ENCODE data around the gene WDR54.

WDR54 gene

DNA sequence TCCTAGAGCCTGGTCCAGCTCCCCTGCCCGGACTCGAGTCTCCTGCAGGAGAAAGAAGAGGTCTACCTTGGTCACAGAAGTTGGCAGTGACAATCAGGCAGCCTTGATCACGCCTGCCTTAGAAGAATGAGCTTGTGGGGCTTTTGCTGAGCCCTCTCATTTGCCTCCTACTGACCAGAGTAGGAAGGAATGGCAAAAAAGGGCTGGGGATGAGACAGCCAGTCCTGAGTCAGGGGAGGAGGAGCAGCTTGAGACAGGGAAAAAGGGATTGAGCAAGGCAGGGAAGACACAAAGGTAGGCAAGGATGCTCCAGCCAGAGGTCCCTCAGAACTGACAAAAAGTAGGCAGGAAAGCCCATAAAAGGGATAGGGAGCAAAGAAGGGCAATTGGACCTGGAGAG, 6.0 kb downstream of the WDR54 start:
- in situ Hi-C loops (cut with MboI; ENCODE audit: low sequenced_read_pairs): no loop called here
- Histone ChIP-seq H3K36me3 (replicated peaks) (peaks cover 31% of the 10 kb centered on the region), H3K9me3 (no peaks in the 10 kb centered on the region), H3K4me3 (no peak overlapping the region), H3K27me3 (ENCODE audit: low read depth) (no peaks in the 10 kb centered on the region), H3K4me1 (no peaks in the 10 kb centered on the region)
- no peak for DNase-seq (ENCODE audit: low spot score in 2 of 2)

- Histone ChIP-seq H3K4me1 (no peaks in the 10 kb centered on the region), H3K36me3 (replicated peaks) (peaks cover 31% of the 10 kb centered on the region), H3K9me3 (no peaks in the 10 kb centered on the region), H3K27me3 (ENCODE audit: low read depth) (no peaks in the 10 kb centered on the region), H3K4me3 (no peak overlapping the region)
- no peak for DNase-seq (ENCODE audit: low spot score in 2 of 2)
- in situ Hi-C loops (cut with MboI; ENCODE audit: low sequenced_read_pairs): no loop called here
Observed at GRCh38 chr2:74428675-74429074, 7.1 kb downstream of the WDR54 start.

GRCh38 chr2:74429487-74430451, 8.2 kb downstream of the WDR54 start:
- H3K9me3 ChIP-seq: no peaks in the 10 kb centered on the region
- DNase-seq (ENCODE audit: low spot score in 2 of 2): no peak
- H3K4me1 ChIP-seq: no peaks in the 10 kb centered on the region
- H3K36me3 ChIP-seq (replicated peaks): peaks cover 31% of the 10 kb centered on the region
- no peak overlapping the region for H3K4me3 ChIP-seq
- in situ Hi-C loops (cut with MboI; ENCODE audit: low sequenced_read_pairs): no loop called here
- H3K27me3 ChIP-seq (ENCODE audit: low read depth): no peaks in the 10 kb centered on the region

DNA sequence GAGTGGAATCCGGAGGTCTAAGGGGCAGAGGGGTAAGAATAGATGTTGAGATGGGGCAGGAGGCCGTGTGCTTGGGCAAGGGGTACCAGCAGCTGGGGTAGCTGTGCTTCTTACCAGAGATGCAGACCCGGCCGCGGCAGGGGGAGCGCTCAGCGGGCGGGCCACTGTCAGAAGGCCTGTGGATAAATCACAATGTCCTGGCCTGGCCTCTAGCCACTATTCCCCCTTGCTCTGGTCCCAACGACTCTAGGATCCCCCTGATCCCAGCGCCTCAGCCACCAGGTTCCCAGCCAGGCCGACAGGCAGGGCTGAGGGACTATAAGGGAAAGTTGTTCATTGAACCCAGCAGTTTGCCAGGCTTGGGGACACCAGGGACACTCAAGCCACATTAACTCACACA, 9.0 kb downstream of the WDR54 start:
- Histone ChIP-seq H3K36me3 (replicated peaks) (peaks cover 24% of the 10 kb centered on the region), H3K27me3 (ENCODE audit: low read depth) (no peaks in the 10 kb centered on the region), H3K4me1 (no peaks in the 10 kb centered on the region), H3K4me3 (no peak overlapping the region), H3K9me3 (no peaks in the 10 kb centered on the region)
- no peak for DNase-seq (ENCODE audit: low spot score in 2 of 2)
- in situ Hi-C loops (cut with MboI; ENCODE audit: low sequenced_read_pairs): no loop called here

GRCh38 chr2:74436111-74436805, 14.7 kb downstream of the WDR54 start:
- in situ Hi-C loops (cut with MboI; ENCODE audit: low sequenced_read_pairs): no loop called here
- peaks cover 19% of the 10 kb centered on the region for H3K4me1 ChIP-seq
- H3K4me3 ChIP-seq: no peak overlapping the region
- no peaks in the 10 kb centered on the region; the same call in none of the 2 replicates for H3K36me3 ChIP-seq (replicated peaks)
- no peak for DNase-seq (ENCODE audit: low spot score in 2 of 2)
- no peaks in the 10 kb centered on the region for H3K9me3 ChIP-seq
- no peaks in the 10 kb centered on the region for H3K27me3 ChIP-seq (ENCODE audit: low read depth)

DNA sequence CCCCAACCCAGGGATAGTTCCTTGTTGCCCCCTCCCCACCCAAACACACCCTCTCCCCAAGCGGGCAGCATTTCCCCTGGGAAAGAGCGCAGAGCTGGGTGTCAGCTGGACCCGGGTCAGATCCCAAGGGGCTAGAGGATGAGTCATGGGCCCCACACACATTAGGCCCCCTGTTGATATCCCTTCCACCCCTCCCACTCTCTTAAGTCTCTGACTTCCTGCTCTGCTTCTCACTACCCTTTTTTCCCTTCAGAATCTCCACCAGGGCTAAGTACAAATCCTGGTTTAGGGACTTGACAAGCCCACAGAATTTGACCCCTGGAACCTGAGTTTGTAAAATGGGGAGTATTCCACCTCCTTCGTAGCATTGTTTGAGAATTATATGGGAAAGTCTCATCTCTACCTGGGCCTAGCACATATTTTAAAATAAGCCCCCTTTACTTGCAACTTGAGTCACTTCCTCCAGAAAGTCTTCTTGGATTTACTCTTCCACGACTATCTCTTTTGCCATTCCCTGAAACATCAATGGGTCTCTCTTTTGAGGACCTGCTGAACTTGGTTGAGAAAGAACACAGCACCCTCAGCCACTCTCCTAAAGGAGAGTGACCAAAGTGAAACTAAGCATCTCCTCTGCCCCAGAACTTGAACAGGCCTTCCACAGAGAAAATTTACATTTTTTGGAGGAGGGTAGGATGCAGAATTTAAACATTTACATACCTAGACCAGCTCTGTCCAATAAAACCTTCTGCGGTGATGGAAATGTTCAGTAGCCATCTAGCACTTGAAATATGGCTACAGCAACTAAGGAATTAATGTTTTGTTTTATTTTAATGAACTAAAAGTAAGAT, 15.5 kb downstream of the WDR54 start:
- no peak for DNase-seq (ENCODE audit: low spot score in 2 of 2)
- Histone ChIP-seq H3K4me1 (peaks cover 19% of the 10 kb centered on the region), H3K36me3 (replicated peaks) (no peaks in the 10 kb centered on the region; the same call in 1 of the 2 replicates), H3K27me3 (ENCODE audit: low read depth) (no peaks in the 10 kb centered on the region), H3K4me3 (no peak overlapping the region), H3K9me3 (no peaks in the 10 kb centered on the region)
- in situ Hi-C loops (cut with MboI; ENCODE audit: low sequenced_read_pairs): no loop called here

GRCh38 chr2:74438248-74438647, 16.7 kb downstream of the WDR54 start:
- in situ Hi-C loops (cut with MboI; ENCODE audit: low sequenced_read_pairs): no loop called here
- DNase-seq (ENCODE audit: low spot score in 2 of 2): no peak
- H3K4me3 ChIP-seq: no peak overlapping the region
- H3K4me1 ChIP-seq: peaks cover 19% of the 10 kb centered on the region
- no peaks in the 10 kb centered on the region; the same call in 1 of the 2 replicates for H3K36me3 ChIP-seq (replicated peaks)
- no peaks in the 10 kb centered on the region for H3K27me3 ChIP-seq (ENCODE audit: low read depth)
- H3K9me3 ChIP-seq: no peaks in the 10 kb centered on the region

GRCh38 chr2:74439373-74439772, 17.8 kb downstream of the WDR54 start:
- H3K36me3 ChIP-seq (replicated peaks): no peaks in the 10 kb centered on the region; the same call in 1 of the 2 replicates
- peak overlapping the region; percentile 41 for H3K4me3 ChIP-seq
- no peaks in the 10 kb centered on the region for H3K27me3 ChIP-seq (ENCODE audit: low read depth)
- in situ Hi-C loops (cut with MboI; ENCODE audit: low sequenced_read_pairs): no loop called here
- DNase-seq (ENCODE audit: low spot score in 2 of 2): no peak
- no peaks in the 10 kb centered on the region for H3K9me3 ChIP-seq
- peaks cover 25% of the 10 kb centered on the region for H3K4me1 ChIP-seq

DNA sequence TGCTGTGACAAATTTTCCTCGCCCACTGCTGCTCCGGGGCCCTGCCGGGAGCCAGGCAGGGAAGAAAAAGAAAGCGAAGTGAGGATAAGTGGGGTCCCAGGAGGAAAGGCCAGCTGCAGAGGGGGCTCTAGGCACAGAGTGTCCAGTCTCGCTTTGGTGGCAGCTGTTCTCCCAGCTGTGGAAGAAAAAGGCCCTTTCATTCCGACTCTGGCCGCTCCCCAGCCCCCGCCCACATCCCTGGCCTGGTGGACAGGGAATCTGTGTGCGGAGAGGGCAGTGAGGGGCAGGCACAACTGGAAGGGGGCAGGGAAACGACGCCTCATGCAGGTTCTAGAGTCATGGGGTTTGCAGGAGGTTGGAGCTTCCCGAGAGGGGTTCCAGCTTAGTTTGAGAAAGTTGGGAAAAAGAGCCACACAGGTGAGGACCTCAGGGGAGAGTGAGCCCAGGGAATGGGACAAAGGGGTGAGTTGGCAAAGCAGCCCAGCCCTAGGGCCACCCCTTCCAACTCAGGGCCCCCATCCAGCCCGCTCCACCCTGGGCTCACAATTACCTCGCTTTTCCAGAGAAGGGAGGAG, 18.4 kb downstream of the WDR54 start:
- Histone ChIP-seq H3K4me1 (peaks cover 26% of the 10 kb centered on the region), H3K36me3 (replicated peaks) (no peaks in the 10 kb centered on the region; the same call in 1 of the 2 replicates), H3K4me3 (peak overlapping the region; percentile 41), H3K27me3 (ENCODE audit: low read depth) (no peaks in the 10 kb centered on the region), H3K9me3 (no peaks in the 10 kb centered on the region)
- peak in 1 of 2 experiments; percentile 61 for DNase-seq (ENCODE audit: low spot score in 2 of 2)
- in situ Hi-C loops (cut with MboI; ENCODE audit: low sequenced_read_pairs): no loop called here

- H3K4me3 ChIP-seq: peak overlapping the region; percentile 41
- H3K27me3 ChIP-seq (ENCODE audit: low read depth): no peaks in the 10 kb centered on the region
- peak; percentile 64 to 91 for DNase-seq (ENCODE audit: low spot score in 2 of 2)
- H3K4me1 ChIP-seq: peaks cover 26% of the 10 kb centered on the region
- no peaks in the 10 kb centered on the region; the same call in 1 of the 2 replicates for H3K36me3 ChIP-seq (replicated peaks)
- in situ Hi-C loops (cut with MboI; ENCODE audit: low sequenced_read_pairs): no loop called here
- H3K9me3 ChIP-seq: no peaks in the 10 kb centered on the region
Observed at GRCh38 chr2:74440378-74441169, 19.0 kb downstream of the WDR54 start.

- no peak for DNase-seq (ENCODE audit: low spot score in 2 of 2)
- H3K4me1 ChIP-seq: peaks cover 26% of the 10 kb centered on the region
- no peaks in the 10 kb centered on the region; the same call in 1 of the 2 replicates for H3K36me3 ChIP-seq (replicated peaks)
- no peaks in the 10 kb centered on the region for H3K27me3 ChIP-seq (ENCODE audit: low read depth)
- H3K9me3 ChIP-seq: no peaks in the 10 kb centered on the region
- no peak overlapping the region for H3K4me3 ChIP-seq
- in situ Hi-C loops (cut with MboI; ENCODE audit: low sequenced_read_pairs): no loop called here
Observed at GRCh38 chr2:74441170-74441689, 19.7 kb downstream of the WDR54 start.

DNA sequence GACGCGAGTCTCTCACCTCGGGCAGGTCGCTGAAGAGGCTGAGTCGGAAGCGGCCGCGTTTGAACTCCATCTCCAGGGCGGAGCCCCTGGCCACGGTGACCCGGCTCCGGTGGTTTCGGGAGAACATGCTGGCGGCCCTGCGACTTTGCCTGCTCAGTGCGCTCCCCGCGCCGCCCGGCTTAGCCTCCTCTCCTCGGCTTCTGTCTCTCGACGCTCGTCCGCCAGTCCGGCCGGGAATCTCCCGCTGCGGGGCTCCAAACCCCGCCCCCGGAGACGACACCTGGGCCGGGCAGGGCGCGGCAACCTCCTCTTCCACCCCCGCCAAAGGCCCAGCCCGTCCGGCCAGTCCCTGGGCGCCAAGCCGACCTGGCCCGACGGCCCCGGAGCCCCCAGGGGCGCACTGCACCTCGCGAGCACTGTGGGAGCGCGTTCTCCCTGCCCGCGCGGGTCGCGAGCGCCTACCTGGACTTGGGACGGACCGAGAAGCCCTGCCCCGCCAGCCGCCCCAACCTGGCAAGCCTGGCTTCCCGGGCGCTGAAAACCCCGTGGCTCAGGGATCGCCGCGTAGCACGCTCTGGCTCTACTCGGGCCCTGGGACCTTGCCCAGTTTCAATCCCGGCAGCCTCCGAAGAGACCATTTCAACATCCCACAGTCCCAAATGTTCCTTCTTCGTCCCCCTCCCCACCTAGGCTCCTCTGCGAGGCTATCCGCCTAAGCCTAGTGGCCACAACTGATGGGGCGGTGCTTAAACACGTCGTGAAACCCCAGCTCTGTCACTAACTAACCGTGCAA, 20.4 kb downstream of the WDR54 start, which contains the start of gene RTKN:
RTKN (minus strand) TSS at position 248 of the 793 bp plus-strand sequence; CDS start at position 127, 121 bp downstream.
- H3K9me3 ChIP-seq: no peaks in the 10 kb centered on the region
- no peak within 1 kb of the TSS; the same call in 1 of the 2 replicates for H3K4me3 ChIP-seq
- H3K4me1 ChIP-seq: peaks cover 26% of the 10 kb centered on the region
- in situ Hi-C loops (cut with MboI; ENCODE audit: low sequenced_read_pairs): no loop called here
- no peaks in the 10 kb centered on the region for H3K27me3 ChIP-seq (ENCODE audit: low read depth)
- no peaks in the 10 kb centered on the region; the same call in 1 of the 2 replicates for H3K36me3 ChIP-seq (replicated peaks)
- no peak for DNase-seq (ENCODE audit: low spot score in 2 of 2)
